HuH-7 (cell line): Measurements from ENCODE around the gene RALGPS2.

Experiments
- DNase-seq: peaks from one replicate; pipeline ENCODE4 v3.0.0; 2011; ENCODE audit warnings: low spot score

RALGPS2 gene

GRCh38 chr1:178724728-178725465 is at the start of gene RALGPS2:
Gene RALGPS2, plus strand, starts transcription at chr1:178725244. Its CDS starts 51,521 bp downstream, at chr1:178776765.
- DNase-seq, result peak; percentile 79

- DNase-seq, result no peak
Measured at GRCh38 chr1:178679237-178679636, 45.8 kb upstream of the RALGPS2 start.

DNA sequence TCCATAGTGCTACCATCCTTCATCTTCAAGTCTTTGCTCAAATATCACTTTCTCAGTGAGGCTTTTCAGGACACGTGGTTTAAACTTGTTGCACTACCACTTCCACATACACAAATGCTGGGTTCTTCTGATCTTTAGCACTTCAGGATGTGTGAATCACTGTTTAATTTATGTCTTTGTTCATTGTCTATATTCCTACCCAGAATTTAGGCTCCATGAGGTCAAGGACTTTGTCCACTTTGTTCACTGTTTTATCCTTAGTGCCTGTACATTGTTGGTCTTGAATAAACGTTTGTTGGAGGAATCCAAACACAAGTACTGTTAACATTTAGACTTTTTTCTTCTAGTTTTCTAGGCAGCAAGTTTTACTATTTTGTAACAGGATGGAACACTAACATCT is 42.6 kb upstream of the RALGPS2 start:
- DNase-seq, result no peak

- no peak for DNase-seq
Measured at GRCh38 chr1:178682886-178683285, 42.2 kb upstream of the RALGPS2 start.

DNA sequence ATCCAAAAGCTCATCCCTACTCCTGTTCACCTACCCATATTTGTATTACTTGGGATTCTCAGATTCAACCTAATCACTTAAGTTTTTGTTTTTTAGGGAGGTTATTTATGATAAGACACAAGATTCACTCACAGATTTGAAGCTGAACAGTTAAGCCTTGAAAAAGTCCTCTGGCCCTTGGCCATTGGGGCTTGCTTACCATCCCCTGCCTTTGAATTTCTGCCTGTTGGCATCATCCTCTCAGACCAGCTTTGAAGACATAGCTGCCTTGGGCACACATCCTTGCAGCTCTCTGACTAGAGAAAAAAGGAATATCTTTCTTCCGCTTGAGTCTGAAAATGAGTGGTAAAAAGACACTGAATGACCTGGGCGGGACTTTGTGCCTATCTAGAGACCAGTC is 41.8 kb upstream of the RALGPS2 start:
- DNase-seq, result no peak

- DNase-seq, result no peak
Measured at GRCh38 chr1:178684111-178684510, 40.9 kb upstream of the RALGPS2 start.

DNA sequence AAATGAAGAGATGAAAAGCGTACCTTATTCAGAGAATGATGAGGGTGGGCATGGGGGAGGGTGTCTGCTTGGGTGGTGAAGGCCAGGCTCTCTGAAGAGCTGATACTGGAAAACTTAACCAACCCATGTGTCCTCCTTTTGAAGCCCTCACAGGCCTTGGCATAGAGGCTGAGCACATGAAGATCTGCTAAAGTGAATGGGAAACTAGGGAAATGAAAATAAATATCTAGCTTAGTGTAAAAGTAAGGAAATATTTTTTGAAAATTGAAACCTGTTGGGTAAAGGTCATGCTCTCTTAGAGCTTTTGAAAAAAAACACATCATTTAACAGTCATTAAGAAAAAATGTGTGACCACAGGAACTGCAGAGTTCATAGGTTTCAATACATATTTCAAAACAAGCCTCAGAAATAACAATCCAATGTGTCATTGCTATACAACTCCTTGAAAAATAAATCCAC is 40.5 kb upstream of the RALGPS2 start:
- no peak for DNase-seq

DNA sequence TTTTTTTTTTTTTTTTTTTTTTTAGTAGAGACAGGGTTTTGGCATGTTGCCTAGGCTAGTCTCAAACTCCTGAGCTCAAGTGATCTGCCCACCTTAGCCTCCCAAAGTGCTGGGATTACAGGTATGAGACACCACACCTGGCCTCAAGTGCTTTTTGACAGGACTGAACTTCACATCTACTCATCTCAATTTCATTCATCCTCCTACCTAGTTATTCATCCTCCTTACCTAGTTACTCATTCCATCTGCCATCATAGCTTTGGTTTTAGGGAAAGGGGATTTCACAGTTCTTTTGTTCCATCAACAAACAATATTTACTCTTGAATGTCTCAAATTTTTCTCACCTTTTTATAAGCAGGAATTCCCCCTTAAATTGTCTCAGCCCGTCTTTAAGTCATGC is 38.6 kb upstream of the RALGPS2 start:
- no peak for DNase-seq

DNA sequence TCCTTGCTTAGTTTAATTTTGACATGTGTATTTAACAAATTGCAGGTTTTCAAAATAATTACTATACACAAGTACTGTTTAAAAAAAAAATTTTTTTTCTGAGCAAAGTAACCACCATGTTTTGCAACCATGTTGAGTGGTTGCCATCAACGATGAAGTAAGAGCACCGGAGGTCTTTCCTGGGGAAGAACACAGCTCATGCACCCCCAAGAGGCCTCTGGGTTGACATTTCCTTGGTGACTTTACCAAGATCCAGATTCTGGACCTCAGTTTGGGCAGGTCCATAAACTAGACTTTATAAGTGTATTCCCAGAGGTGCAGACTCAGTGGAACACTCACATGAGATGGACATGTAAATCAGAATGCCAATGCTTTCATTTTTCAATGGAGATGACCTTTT is 36.8 kb upstream of the RALGPS2 start:
- no peak for DNase-seq

- no peak for DNase-seq
Measured at GRCh38 chr1:178689769-178690168, 35.3 kb upstream of the RALGPS2 start.

- DNase-seq, result no peak
Measured at GRCh38 chr1:178690496-178690895, 34.5 kb upstream of the RALGPS2 start.

DNA sequence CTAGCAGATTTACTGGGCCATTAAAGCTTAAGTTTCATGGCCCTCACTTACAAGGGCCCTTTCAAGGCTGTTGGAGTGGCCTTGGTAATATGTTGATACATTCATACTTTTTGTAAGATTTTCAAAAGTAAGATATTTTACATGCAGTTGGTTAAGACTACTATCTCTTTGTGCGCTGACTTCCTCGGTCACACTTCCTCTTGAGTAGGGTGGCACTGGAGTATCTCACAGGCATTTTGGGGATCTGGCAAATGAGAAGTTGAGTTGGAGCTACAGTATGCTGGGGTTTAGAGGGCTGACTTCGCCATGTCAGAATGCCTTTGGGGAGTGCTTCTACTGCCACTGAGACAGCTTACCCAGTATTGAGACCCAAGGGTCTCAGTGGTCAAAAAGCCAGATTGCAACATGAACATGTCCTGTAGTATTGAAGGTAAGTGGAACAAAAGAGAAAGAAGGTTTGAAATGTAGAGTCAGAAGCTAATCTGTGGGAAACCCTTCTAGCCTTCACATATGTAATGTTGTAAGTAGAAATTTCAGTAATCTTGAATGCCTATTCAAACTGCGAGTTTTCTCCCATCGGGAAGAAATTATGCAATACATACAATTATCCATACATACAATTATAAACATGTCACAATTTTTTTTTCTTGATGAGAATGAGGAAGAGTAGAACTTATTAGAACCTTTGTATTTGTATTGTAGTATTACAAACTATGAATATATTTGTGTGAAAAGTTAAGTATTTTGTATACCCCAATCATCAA is 32.3 kb upstream of the RALGPS2 start:
- DNase-seq, result no peak

- DNase-seq, result peak; percentile 42
Measured at GRCh38 chr1:178693366-178693765, 31.7 kb upstream of the RALGPS2 start.

- DNase-seq, result no peak
Measured at GRCh38 chr1:178694923-178695525, 30.0 kb upstream of the RALGPS2 start.

DNA sequence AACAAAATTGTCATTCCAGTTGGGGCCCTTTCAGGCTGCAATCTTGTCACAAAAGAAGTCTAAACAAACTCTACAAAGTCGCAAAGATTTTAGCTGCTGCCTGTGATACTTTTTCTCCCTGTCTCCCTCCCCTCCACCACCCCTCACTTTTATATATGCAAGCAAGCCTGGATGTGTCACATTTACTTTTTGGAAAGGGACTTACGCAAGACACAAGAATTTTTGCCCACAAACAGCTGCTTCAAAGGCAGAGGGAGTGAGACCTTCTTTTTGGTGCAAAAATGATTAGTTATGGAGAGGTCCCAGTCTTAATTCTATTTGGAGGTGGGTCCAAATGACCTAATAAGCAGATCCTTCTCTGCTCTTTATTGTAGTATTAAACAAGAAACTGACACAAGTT is 22.9 kb upstream of the RALGPS2 start:
- DNase-seq, result no peak

DNA sequence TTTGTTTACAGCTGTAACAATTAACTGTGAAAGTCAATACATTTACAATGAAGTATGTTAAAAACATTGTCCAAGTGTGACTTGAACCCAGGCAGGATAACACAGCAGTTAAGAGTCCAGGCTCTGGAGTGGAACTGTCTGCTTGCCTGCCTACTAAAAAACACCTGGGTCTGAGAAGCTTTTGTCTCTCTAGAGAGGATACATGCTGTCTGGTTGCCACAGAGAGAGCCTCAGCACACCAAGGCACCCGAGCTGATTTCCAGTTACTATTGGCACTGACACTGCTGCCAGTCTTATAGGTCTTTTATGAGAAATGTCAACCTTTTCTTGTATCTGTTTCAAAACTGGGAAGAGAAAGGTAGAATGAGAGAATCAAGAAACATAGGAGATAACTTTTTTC is 20.2 kb upstream of the RALGPS2 start:
- DNase-seq, result no peak

DNA sequence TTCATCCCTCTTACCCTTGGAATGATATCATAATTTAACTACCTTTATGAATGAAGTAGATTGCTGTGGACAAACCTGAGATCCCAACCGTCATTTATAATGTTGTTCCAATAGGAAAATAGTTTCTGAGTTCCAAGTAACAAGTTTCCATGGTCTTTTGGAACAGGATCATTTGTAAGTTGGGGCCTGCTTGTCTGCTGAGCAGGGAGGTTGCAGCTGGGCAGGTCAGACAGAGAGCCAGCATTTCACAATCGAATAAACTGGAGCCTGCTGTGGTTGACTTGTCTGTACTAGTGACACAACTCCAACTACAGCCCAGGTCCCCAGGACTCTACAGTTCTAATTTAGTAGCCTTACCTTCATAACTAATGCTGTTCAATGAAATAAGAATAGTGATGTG is 18.6 kb upstream of the RALGPS2 start:
- peak; percentile 14 for DNase-seq

DNA sequence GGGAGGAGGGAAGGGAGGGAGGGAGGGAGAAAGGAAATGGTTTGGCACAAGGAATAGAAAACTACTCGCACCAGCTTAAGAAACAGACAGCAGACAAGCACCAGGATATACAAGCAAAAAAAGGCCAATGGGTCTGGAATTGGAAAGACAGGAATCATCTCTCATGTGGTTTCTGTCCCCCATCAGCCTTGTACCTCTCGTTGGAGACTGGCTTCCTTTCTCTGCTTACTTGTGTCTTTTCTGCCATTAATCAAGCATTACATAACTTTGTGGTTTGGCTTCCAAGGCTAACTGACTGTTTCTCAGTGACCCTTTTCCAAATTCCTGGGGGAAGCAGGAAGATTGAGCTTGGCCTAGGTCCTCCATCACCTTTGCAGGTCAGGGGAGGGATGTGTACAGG is 11.8 kb upstream of the RALGPS2 start:
- DNase-seq, result no peak

- DNase-seq, result no peak
Measured at GRCh38 chr1:178714453-178714852, 10.6 kb upstream of the RALGPS2 start.

GRCh38 chr1:178716111-178716510 is 8.9 kb upstream of the RALGPS2 start:
- DNase-seq, result no peak

DNA sequence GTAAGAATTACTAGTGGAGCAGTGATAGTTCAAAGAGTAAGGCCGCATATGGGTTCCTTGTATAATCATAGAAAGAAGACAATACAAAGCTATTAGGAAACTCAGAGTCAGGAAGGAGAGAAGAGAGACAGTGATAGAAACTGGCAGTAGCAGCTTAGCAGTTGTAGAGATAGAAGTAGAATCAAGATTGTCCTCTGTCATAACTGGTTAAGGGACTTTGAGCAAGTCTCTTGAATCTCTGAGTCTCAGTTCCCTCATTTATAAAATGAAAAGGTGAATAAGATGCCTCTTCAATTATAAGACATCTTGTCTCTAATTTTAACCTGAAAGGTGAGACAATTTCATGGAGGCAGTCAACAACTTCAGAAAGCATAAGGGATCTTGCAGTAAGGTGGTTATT is 6.5 kb upstream of the RALGPS2 start:
- DNase-seq, result no peak

GRCh38 chr1:178723546-178723945 is 1.5 kb upstream of the RALGPS2 start:
- DNase-seq, result no peak

DNA sequence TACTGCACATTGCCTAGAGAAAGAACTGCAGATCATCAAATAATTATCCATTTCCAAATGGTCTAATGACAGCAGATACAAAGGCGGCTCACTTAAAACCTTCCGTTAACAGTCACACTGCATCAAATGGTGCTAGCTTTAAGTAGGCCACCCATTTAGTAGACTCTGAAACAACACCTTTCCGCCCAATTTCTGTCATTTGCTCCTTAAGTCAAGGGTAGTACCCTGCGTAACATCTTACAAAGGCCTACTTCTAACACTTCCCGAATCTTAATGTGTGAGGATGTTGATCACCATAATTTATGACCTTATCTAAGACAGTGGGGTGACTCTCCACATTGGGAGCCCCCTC is 692 bp upstream of the RALGPS2 start:
- no peak for DNase-seq
